GM12891 (cell line): ENCODE data around the gene IL25.

Source experiments
- DNase-seq: peaks from one replicate; pipeline ENCODE4 v3.0.0; 2011; ENCODE audit warnings: low spot score; ENCODE audit not compliant: insufficient read length
- FAIRE-seq: peaks from 2 replicates; lab custom pipeline; 2011; peaks lifted over from hg19 to GRCh38; lab: Jason Lieb, UNC
- PAX5 ChIP-seq: IDR thresholded peaks from 2 replicates; pipeline ENCODE4 v1.6.1; 2011; ENCODE audit warnings: low read length, moderate library complexity, mild to moderate bottlenecking; ENCODE audit not compliant: insufficient read depth, severe bottlenecking
- POLR2A ChIP-seq: IDR thresholded peaks from 2 replicates; pipeline ENCODE4 v1.6.1; 2011; ENCODE audit warnings: low read depth, low read length, control low read depth
- POLR2AphosphoS5 ChIP-seq: IDR thresholded peaks from 2 replicates; pipeline ENCODE4 v1.6.1; 2011; ENCODE audit warnings: low read depth, low read length, control low read depth
- POU2F2 ChIP-seq: IDR thresholded peaks from 2 replicates; pipeline ENCODE4 v1.6.1; 2011; ENCODE audit warnings: low read depth, mild to moderate bottlenecking, control low read depth, low read length, moderate library complexity
- SPI1 ChIP-seq: IDR thresholded peaks from 2 replicates; pipeline ENCODE4 v1.6.1; 2011; ENCODE audit warnings: low read depth, low read length, control low read depth
- TAF1 ChIP-seq: IDR thresholded peaks from 2 replicates; pipeline ENCODE4 v1.6.1; 2011; ENCODE audit warnings: low read depth, low read length, control low read depth

Gene IL25

DNA sequence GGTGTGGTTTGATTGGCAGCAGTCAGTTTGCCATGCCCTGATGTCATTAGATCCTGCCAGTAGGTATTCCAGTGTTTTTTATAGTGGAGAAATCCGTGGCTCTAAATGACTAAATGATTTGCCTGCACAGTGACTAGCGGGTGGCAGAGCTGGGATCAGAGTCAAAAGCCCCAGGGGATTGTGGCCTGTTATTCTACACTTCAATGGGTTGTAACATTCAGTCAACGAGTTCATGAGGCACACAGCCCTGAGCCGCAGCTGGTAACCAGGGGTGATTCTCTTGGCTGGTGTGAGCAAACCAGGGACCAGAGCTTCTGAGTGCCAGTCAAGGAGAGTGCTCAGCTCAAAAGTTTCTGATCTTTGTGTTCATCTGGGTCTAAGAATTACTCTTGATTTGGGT lies 33.6 kb downstream of the IL25 start:
- DNase-seq = no peak
- no peak for FAIRE-seq
- no peak for TF ChIP-seq SPI1
- no peak for TF ChIP-seq TAF1
- TF ChIP-seq POU2F2 = no peak
- TF ChIP-seq POLR2AphosphoS5 = no peak

DNA sequence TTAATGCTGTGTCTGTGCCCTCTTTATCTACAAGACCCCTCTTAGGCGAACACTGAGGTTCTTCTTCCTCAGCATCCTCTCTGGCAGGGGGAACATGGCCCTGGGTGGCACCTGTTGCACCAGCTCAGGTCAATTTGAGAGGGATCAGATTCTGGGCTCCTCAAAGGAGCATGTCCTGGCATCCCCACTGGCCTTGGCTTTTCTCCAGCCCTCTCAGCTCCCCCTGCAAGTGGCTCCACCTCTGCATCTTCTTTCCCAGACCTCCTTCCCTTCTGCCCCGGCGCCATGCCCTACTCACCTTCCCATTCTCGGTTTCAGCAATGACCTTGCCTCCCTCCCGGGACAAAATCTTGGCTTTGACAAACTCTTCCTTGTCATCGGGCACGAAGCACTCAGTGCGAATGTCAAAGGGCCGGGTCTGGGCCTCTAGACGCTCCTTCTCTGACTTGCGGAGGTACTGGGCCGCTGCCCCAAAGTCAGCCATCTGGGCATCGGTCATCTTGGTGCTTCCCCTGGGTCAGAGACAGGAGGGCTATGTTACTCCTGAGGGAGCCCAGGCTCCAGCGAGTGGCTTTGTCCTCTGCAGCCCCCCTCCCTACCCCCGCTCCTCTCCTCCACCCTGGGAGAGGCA lies 34.2 kb downstream of the IL25 start:
- FAIRE-seq (no peak), DNase-seq (no peak)
- TF ChIP-seq POLR2A (no peak), POU2F2 (no peak), TAF1 (no peak), SPI1 (no peak), POLR2AphosphoS5 (no peak)

DNA sequence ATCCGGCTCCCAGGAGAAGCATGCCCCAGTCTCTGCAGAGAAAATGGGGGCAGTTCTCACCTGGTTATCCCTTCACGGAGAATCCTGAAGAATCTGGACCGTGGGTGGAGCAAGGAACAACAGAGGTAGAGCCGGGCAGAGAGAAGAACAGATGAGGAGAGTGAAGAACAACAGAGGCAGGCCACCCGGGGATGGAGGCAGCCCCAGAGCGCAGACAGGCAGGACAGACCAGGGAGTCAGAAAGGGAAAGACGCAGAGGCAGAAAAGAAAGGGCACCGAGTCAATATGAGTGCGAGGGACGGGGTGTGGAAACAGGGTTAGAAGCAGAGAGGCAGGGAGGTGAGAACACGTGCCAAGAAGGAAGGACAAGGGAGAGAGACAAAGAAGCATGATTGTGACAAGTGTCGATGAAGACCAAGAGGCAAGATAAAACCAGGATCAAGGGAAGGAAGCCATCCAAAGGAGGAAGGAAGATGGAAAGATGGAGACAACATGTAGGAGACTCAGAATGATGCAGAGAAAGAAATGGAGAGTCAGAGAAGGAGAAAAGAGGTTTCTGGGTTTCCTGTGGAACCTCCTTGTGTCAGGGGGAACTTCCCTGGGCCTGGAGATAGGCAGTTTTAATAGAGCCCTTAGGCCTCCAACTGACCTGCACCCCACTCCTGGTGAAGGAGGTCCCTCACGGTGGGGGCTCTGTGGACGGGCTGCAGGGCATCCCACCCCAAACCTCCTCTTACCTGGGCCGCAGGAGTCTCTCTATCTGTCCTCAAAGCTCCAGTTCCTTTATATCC lies 35.1 kb downstream of the IL25 start, which contains the start of gene MYH6:
Gene MYH6, minus strand, starts transcription at position 758 of the 791 bp plus-strand sequence. CDS start 1,050 bp downstream, outside the sequence.
- FAIRE-seq (no peak), DNase-seq (no peak)
- TF ChIP-seq POU2F2 = no peak
- TF ChIP-seq PAX5 = no peak
- no peak for TF ChIP-seq POLR2AphosphoS5
- TF ChIP-seq POLR2A = no peak
- no peak for TF ChIP-seq SPI1
- no peak for TF ChIP-seq TAF1

GRCh38 chr14:23408307-23408630 lies 35.7 kb downstream of the IL25 start:
- TF ChIP-seq SPI1 (no peak), TAF1 (no peak), POU2F2 (no peak), PAX5 (no peak), POLR2A (no peak), POLR2AphosphoS5 (no peak)
- DNase-seq = no peak
- FAIRE-seq = no peak

DNA sequence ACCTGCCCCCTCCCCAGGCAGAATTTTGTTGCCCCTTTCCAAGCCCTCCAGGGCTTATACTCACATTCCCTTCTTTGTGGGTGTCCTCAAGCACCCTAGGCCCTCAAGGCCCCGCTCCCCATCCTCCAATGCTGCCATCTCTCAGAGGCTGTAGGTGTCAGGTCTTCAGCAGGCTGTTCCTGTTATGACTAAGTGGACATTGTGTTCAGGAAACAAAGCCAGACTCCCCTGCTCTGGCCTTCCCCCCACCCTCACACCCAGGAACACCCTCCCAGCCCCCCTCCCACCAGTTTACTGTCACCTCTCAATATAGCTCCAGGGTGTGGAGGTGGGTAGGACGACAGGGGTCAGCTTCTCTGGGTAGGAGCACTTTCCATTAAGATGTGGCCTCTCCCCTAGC lies 36.9 kb downstream of the IL25 start:
- no peak for TF ChIP-seq POLR2A
- no peak for TF ChIP-seq PAX5
- no peak for TF ChIP-seq SPI1
- TF ChIP-seq POLR2AphosphoS5 = no peak
- TF ChIP-seq POU2F2 = no peak
- DNase-seq (peak; percentile 44), FAIRE-seq (no peak)

GRCh38 chr14:23409966-23410635 lies 37.5 kb downstream of the IL25 start:
- no peak for TF ChIP-seq TAF1
- TF ChIP-seq SPI1 = no peak
- no peak for TF ChIP-seq POLR2A
- no peak for TF ChIP-seq POLR2AphosphoS5
- TF ChIP-seq POU2F2 = no peak
- TF ChIP-seq PAX5 = no peak
- DNase-seq = no peak
- FAIRE-seq = no peak

GRCh38 chr14:23411563-23412525 lies 39.2 kb downstream of the IL25 start:
- TF ChIP-seq SPI1 (no peak), POU2F2 (no peak), TAF1 (no peak), PAX5 (no peak), POLR2A (no peak), POLR2AphosphoS5 (no peak)
- no peak for FAIRE-seq
- DNase-seq = no peak

DNA sequence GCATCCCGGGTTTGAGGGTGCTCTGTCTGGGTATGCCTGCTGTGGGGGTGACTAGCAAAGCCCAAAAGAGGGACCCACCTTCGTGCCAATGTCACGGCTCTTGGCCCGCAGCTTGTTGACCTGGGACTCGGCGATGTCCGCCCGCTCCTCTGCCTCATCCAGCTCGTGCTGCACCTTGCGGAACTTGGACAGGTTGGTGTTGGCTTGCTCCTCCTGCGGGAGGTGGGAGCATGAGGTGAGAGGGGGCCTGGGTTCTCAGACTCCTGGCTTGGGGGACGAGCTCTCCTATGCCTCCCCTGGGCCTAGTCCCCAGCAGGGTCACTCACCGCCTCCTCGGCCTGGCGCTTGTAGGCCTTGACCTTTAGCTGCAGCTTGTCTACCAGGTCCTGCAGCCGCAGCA lies 41.1 kb downstream of the IL25 start:
- FAIRE-seq (no peak), DNase-seq (no peak)
- TF ChIP-seq POLR2AphosphoS5 = no peak
- no peak for TF ChIP-seq PAX5
- no peak for TF ChIP-seq TAF1
- TF ChIP-seq POU2F2 = no peak
- no peak for TF ChIP-seq POLR2A
- no peak for TF ChIP-seq SPI1

DNA sequence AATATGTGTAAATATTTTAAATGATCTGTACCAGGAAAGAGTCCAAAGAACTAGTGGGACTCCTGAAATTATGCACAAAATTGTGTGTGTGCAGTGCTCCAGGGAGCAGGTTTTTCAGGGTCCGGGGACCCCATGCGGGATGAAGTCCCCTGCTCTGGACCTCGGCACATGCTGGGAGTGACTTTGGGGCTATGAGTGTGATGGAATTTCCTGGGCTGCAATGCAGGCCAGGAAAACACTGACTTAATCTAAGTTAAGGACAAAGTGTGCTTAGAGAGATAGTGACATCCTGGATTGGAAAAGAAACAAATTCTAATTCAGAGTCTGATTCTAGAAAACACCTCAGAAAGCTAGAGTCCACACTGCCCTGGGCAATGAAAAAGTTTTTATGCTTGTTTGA lies 41.6 kb downstream of the IL25 start:
- FAIRE-seq (no peak), DNase-seq (no peak)
- TF ChIP-seq TAF1 (no peak), POU2F2 (no peak), PAX5 (no peak), POLR2A (no peak), POLR2AphosphoS5 (no peak), SPI1 (no peak)
